Measurements from ENCODE around the gene RAMACL.

Gene RAMACL

DNA sequence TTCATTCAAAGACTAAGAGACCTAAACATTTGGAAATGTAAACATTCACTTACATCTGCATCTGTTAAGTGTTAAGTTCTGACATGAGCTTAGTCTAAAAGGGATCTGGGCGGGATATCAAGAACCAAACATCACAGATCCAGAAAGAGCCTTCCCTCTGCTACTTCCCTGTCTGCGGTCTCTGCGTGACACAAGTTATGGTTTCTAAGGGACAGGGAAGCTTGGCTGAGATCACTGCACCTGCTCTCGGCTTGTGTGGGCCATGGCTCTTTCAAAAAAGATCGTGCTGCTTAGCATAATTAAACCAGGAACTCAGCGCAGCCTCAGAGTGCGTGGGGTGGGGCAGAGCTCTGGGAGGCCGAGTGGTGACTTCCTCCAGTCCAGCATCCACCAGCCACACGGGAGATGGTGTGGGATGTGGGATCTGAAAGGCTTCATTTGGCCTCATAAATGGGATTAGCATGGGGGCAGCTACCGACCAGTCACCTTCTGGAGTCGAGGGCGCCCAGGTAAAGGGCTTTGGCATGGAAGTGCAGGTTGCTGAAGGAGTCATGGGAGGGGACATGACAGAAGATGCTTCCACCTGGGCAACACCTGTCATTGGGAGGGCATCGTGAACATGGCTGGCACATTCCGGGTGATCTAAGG lies 16.7 kb upstream of the RAMACL start:
- in situ Hi-C loops (cut with MboI; ENCODE audit: low pct_unique_long_range_greater_than_20kb, low sequenced_read_pairs, unreplicated experiment): no loop called here
- TF ChIP-seq, protein P1, sequence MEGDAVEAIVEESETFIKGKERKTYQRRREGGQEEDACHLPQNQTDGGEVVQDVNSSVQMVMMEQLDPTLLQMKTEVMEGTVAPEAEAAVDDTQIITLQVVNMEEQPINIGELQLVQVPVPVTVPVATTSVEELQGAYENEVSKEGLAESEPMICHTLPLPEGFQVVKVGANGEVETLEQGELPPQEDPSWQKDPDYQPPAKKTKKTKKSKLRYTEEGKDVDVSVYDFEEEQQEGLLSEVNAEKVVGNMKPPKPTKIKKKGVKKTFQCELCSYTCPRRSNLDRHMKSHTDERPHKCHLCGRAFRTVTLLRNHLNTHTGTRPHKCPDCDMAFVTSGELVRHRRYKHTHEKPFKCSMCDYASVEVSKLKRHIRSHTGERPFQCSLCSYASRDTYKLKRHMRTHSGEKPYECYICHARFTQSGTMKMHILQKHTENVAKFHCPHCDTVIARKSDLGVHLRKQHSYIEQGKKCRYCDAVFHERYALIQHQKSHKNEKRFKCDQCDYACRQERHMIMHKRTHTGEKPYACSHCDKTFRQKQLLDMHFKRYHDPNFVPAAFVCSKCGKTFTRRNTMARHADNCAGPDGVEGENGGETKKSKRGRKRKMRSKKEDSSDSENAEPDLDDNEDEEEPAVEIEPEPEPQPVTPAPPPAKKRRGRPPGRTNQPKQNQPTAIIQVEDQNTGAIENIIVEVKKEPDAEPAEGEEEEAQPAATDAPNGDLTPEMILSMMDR (IDR thresholded peaks at IDR 0.05; ENCODE audit: extremely low read depth, insufficient read depth, missing control alignments): no peak
- DNase-seq (ENCODE audit: low spot score): no peak

GRCh38 chr6:166601956-166602355 lies 15.5 kb upstream of the RAMACL start:
- TF ChIP-seq, protein P1 (IDR thresholded peaks at IDR 0.05; ENCODE audit: extremely low read depth, insufficient read depth, missing control alignments): no peak
- DNase-seq (ENCODE audit: low spot score): no peak
- in situ Hi-C loops (cut with MboI; ENCODE audit: low pct_unique_long_range_greater_than_20kb, low sequenced_read_pairs, unreplicated experiment): no loop called here

GRCh38 chr6:166600931-166601330 lies 14.5 kb upstream of the RAMACL start:
- in situ Hi-C loops (cut with MboI; ENCODE audit: low pct_unique_long_range_greater_than_20kb, low sequenced_read_pairs, unreplicated experiment): no loop called here
- TF ChIP-seq, protein P1 (IDR thresholded peaks at IDR 0.05; ENCODE audit: extremely low read depth, insufficient read depth, missing control alignments): no peak
- DNase-seq (ENCODE audit: low spot score): no peak

DNA sequence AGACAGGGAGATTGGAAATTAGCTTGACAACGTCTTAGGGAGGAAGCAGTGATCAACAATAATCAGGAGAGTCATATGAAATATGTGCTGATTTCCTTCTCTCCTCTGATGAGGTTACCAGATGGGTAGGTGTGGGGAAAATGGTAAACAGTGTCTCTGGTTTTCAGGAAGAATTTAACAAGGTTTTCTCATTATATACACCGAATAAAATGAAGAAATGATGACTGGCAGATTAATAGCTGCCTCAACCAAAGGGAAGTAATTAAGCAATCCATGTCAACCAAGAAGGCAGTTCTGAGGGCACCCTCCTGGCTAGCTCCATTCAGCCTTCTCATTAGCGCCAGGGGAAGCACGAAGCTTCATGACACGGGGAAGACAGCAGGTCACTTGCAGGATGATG lies 12.7 kb upstream of the RAMACL start:
- TF ChIP-seq, protein P1 (IDR thresholded peaks at IDR 0.05; ENCODE audit: extremely low read depth, insufficient read depth, missing control alignments): no peak
- no peak for DNase-seq (ENCODE audit: low spot score)
- in situ Hi-C loops (cut with MboI; ENCODE audit: low pct_unique_long_range_greater_than_20kb, low sequenced_read_pairs, unreplicated experiment): no loop called here

GRCh38 chr6:166598441-166599138 lies 12.1 kb upstream of the RAMACL start:
- TF ChIP-seq, protein P1 (IDR thresholded peaks at IDR 0.05; ENCODE audit: extremely low read depth, insufficient read depth, missing control alignments): no peak
- DNase-seq (ENCODE audit: low spot score): no peak
- in situ Hi-C loops (cut with MboI; ENCODE audit: low pct_unique_long_range_greater_than_20kb, low sequenced_read_pairs, unreplicated experiment): no loop called here

DNA sequence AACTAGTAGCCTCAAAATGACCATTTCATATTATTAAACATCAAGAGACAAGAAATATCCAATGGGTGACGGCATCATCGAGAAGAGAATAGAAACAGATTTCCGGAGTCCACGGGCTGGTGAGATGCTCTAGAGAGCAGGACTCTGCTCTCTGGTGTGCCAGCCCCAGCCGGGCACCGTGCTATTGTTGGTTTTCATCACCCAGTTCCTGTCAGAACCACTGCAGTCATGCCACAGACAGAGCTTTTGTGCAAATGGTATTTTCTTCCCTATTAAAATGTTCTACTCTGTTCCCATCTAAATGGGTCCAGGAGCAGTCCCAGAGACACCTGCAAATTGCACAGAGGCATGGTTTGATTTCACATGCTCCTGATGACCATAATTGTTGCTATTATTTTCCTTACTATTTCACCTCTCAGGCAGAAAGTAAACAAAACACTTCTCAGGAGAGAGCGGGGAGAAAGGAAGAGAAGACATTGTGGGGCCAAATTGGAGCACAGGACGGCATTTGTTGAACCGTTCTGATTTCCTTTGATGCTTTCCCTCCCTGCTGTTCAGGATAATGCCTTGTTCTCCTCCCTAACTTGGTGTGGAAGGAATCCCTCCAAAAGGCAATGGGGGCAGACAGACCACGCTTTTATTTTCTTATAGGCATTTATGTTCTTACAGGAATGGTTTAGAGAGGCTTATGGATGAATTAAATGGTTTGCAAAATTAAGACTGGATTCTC lies 11.4 kb upstream of the RAMACL start:
- in situ Hi-C loops (cut with MboI; ENCODE audit: low pct_unique_long_range_greater_than_20kb, low sequenced_read_pairs, unreplicated experiment): no loop called here
- TF ChIP-seq, protein P1 (IDR thresholded peaks at IDR 0.05; ENCODE audit: extremely low read depth, insufficient read depth, missing control alignments): no peak
- no peak for DNase-seq (ENCODE audit: low spot score)
